GM12878 (cell line): ENCODE data around the gene EPHB1. TPM values are rescaled to one million over a fixed set of nuclear protein-coding genes. Genes with fewer than 3 reads are reported as not detected.

Experiments
- ATAC-seq: fragments of 200-7000 bp; cut with Tn5 transposase; 3 replicates; pipeline ENCODE4 v1.9.1; 2020; ENCODE audit warnings: mild to moderate bottlenecking, moderate library complexity
- BruUV-seq: library from RNA; stranded (reverse); fragments of 400-500 nt; replicated peaks from 2 replicates; lab custom pipeline; 2021; lab: Mats Ljungman, UMichigan
- CTCF ChIA-PET: fragments of 300-600 bp; sonication (Branson Sonifier 250); formaldehyde crosslinking; extraction: SDS; loops from one replicate; lab custom pipeline; 2021; ENCODE audit warnings: inconsistent platforms; lab: Yijun Ruan, JAX
- POLR2A ChIA-PET: fragments of 350-600 bp; formaldehyde crosslinking; extraction: SDS; loops from one replicate; lab custom pipeline; 2021; ENCODE audit warnings: inconsistent platforms; lab: Charles Lee
- RAD21 ChIA-PET: fragments of 300-600 bp; sonication (Branson Sonifier 250); formaldehyde crosslinking; loops from one replicate; lab custom pipeline; 2023; ENCODE audit warnings: antibody characterized with exemption; ENCODE audit not compliant: unreplicated experiment; lab: Charles Lee
- SMC1A ChIA-PET: fragments of 300-600 bp; sonication (Branson Sonifier 250); formaldehyde crosslinking; loops from one replicate; lab custom pipeline; 2023; ENCODE audit not compliant: unreplicated experiment, uncharacterized antibody; lab: Charles Lee
- DNase-seq: peaks from one replicate; pipeline ENCODE4 v3.0.0-alpha.2; 2011; ENCODE audit warnings: low read depth, low spot score
- FAIRE-seq: peaks from 3 replicates; lab custom pipeline; 2011; peaks lifted over from hg19 to GRCh38; lab: Jason Lieb, UNC
- H2AFZ ChIP-seq: 2 replicates; pipeline ENCODE4 v1.6.0; 2011; ENCODE audit warnings: low read depth, low read length, control low read depth; ENCODE audit not compliant: control insufficient read depth
- H3K27ac ChIP-seq: 2 replicates; pipeline ENCODE4 v1.5.1; 2011; ENCODE audit warnings: control low read depth; ENCODE audit not compliant: control insufficient read depth, insufficient read depth
- H3K27me3 ChIP-seq, 2 experiments: replicated peaks in 1 of 2; 2 replicates each; pipeline versions ENCODE4 v1.6.0 to v1.6.1; 2011; ENCODE audit warnings: low read length in 1 of 2; ENCODE audit not compliant: control insufficient read depth in 2 of 2, insufficient read depth in 2 of 2
- H3K36me3 ChIP-seq, 2 experiments: 2 replicates each; pipeline ENCODE4 v1.5.1; 2011; ENCODE audit warnings: low read length in 1 of 2; ENCODE audit not compliant: control insufficient read depth in 2 of 2, insufficient read depth in 2 of 2
- H3K4me1 ChIP-seq: 2 replicates; pipeline ENCODE4 v1.6.1; 2011; ENCODE audit warnings: mild to moderate bottlenecking, low read length, moderate library complexity, mixed read lengths; ENCODE audit not compliant: control insufficient read depth, insufficient read depth
- H3K4me2 ChIP-seq: 2 replicates; pipeline ENCODE4 v1.6.0; 2011; ENCODE audit warnings: control low read depth; ENCODE audit not compliant: control insufficient read depth, insufficient read depth
- H3K4me3 ChIP-seq: fragments of 200-600 bp; sonication (generic); 2 replicates; pipeline ENCODE4 v1.5.1; 2016
- H3K79me2 ChIP-seq: 2 replicates; pipeline ENCODE4 v1.6.0; 2011; ENCODE audit warnings: low read length; ENCODE audit not compliant: control insufficient read depth, insufficient read depth
- H3K9ac ChIP-seq: 2 replicates; pipeline ENCODE4 v1.8.0; 2011; ENCODE audit warnings: low read length, control low read depth, mixed read lengths; ENCODE audit not compliant: control insufficient read depth, insufficient read depth
- H3K9me3 ChIP-seq: replicated peaks from 3 replicates; pipeline ENCODE4 v1.5.1; 2011; ENCODE audit warnings: mild to moderate bottlenecking, low read length; ENCODE audit not compliant: control insufficient read depth, insufficient read depth
- H4K20me1 ChIP-seq: 2 replicates; pipeline ENCODE4 v1.6.0; 2011; ENCODE audit not compliant: control insufficient read depth, insufficient read depth
- CHD2 ChIP-seq: IDR thresholded peaks from 2 replicates; pipeline ENCODE4 v1.6.1; 2011; ENCODE audit warnings: low read depth, low read length, improper control_type of control experiment, borderline replicate concordance
- LARP7 ChIP-seq: fragments of 450-650 bp; IDR thresholded peaks from 2 replicates; pipeline ENCODE4 v1.6.1; 2017; ENCODE audit warnings: mild to moderate bottlenecking
- MXI1 ChIP-seq: fragments of 150-350 bp; IDR thresholded peaks from 2 replicates; pipeline ENCODE4 v1.6.1; 2011; ENCODE audit warnings: low read depth, mild to moderate bottlenecking, inconsistent platforms, low read length, improper control_type of control experiment
- NFYB ChIP-seq: IDR thresholded peaks from 2 replicates; pipeline ENCODE4 v1.6.1; 2011; ENCODE audit warnings: low read depth, mild to moderate bottlenecking, low read length, improper control_type of control experiment, moderate library complexity; ENCODE audit not compliant: insufficient read depth
- RBBP5 ChIP-seq: fragments of 200-600 bp; sonication (generic); conservative IDR thresholded peaks from 2 replicates; pipeline ENCODE4 v1.6.1; 2016
- TAF1 ChIP-seq: IDR thresholded peaks from 2 replicates; pipeline ENCODE4 v1.6.1; 2011; ENCODE audit warnings: mild to moderate bottlenecking, low read depth, low read length, borderline replicate concordance
- ZNF217 ChIP-seq: fragments of 450-650 bp; IDR thresholded peaks from 2 replicates; pipeline ENCODE4 v1.6.1; 2017; ENCODE audit warnings: antibody characterized with exemption, mild to moderate bottlenecking
- ZNF622 ChIP-seq: fragments of 450-650 bp; IDR thresholded peaks from 2 replicates; pipeline ENCODE4 v1.6.1; 2017; ENCODE audit warnings: mild to moderate bottlenecking, inconsistent platforms
- WGBS: methylation state at CpG from one replicate; pipeline ENCODE4 v1.1.6; 2016; ENCODE audit warnings: low lambda C conversion rate; ENCODE audit not compliant: insufficient replicate concordance, insufficient coverage; ENCODE audit errors: missing lambda C conversion rate; 5-methylcytosine and 5-hydroxymethylcytosine counted together
- in situ Hi-C: fragments of 300-500 bp; cut with MboI; formaldehyde crosslinking; loops from 9 replicates; pipeline ENCODE4 v1.14.3; 2018; ENCODE audit warnings: mixed read lengths
- intact Hi-C: fragments of 100-400 bp; cut with micrococcal nuclease; formaldehyde crosslinking; loops from one replicate; pipeline ENCODE4 v1.14.2; 2022; ENCODE audit not compliant: unreplicated experiment
- polyA plus RNA-seq, 11 experiments: library from polyadenylated mRNA; depleted of rRNA in 4 of 11; unstranded in 6 of 11; stranded (reverse) in 5 of 11; fragments of >200 nt; fragmentation: Nextera tagmentation in 4 of 11; fragmentation: Illumina TruSeq in 1 of 11; extraction: Ambion mirVana in 4 of 11; extraction: Trizol in 1 of 11; gene quantifications; 1 replicate in 1 of 11; 2 replicates in 10 of 11; pipeline versions ENCODE4 v1.2.1 to v1.2.3, GENCODE V29; 2011 to 2016; ENCODE audit warnings: inconsistent platforms in 2 of 11, missing spikeins in 2 of 11, low read depth in 1 of 11
- total RNA-seq, 4 experiments: library from RNA; depleted of rRNA in 3 of 4; stranded (reverse); fragments of >200 nt in 3 of 4; fragmentation: Illumina TruSeq in 1 of 4; extraction: Trizol in 1 of 4; gene quantifications; 2 replicates each; pipeline versions ENCODE4 v1.2.1 to v1.2.3, GENCODE V29; 2013 to 2021
- TF ChIP-seq, protein P1 (sequence below): IDR thresholded peaks from 2 replicates; pipeline ENCODE4 v1.6.1; 2011; ENCODE audit warnings: borderline replicate concordance, low read depth, mild to moderate bottlenecking, moderate library complexity, mixed read lengths, low read length; ENCODE audit not compliant: insufficient read depth; ENCODE audit errors: extremely low read length
- TF ChIP-seq, protein P2 (sequence below): IDR thresholded peaks from 2 replicates; pipeline ENCODE4 v1.6.1; 2012; ENCODE audit warnings: low read depth, low read length, improper control_type of control experiment
- TF ChIP-seq, protein P3 (sequence below): fragments of 450-650 bp; IDR thresholded peaks from 2 replicates; pipeline ENCODE4 v1.6.1; 2016; ENCODE audit warnings: mild to moderate bottlenecking

The EPHB1 gene
- total and polyA plus RNA-seq, 10 of the 15 experiments (the other 5 are each of a cell fraction or from before 2014, with no cell fraction given) = 0.33 to 23.8 (median 1.2) TPM

DNA sequence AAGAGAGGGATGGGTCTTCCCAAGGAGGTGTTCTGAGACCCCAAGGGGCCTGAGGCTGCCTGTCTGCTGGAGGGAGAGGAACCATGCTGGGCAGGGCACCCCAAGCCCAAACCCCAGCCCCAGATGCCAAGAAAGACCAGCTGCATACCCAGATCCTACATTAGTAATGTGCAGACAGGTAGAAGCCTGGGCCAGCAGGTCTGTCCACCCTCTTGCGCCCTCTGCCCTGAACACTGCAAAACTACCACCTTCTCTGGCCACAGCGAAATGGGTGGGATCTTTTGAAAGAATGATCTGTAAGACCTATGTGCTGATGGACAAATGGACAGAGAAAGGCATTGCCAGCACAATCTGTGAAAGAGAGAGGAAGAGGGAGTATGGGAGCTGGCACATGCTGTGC lies 283.2 kb downstream of the EPHB1 start:
- ChIA-PET RAD21 (interaction anchor here (0.9 kb wide), 1 partner anchor 284 kb away, joined by 3 read pairs; the partner anchor contains the start of gene EPHB1), POLR2A (no interaction called here), SMC1A (no interaction called here), CTCF (interaction anchor here (0.6 kb wide), 1 partner anchor 982 kb away, joined by 3 read pairs; no protein-coding TSS in a partner anchor)
- Histone ChIP-seq H3K9ac (no peak overlapping the region), H3K4me2 (no peak overlapping the region), H4K20me1 (no peaks in the 10 kb centered on the region), H3K27me3 (no peaks in the 10 kb centered on the region), H2AFZ (no peak overlapping the region), H3K4me1 (no peaks in the 10 kb centered on the region; the same call in 1 of the 2 replicates), H3K4me3 (no peak overlapping the region), H3K27ac (no peak overlapping the region), H3K36me3 (no peaks in the 10 kb centered on the region; a peak in 1 of 4 replicates), H3K79me2 (no peaks in the 10 kb centered on the region), H3K9me3 (no peaks in the 10 kb centered on the region)
- TF ChIP-seq MXI1 (no peak), RBBP5 (no peak), ZNF217 (no peak), TAF1 (no peak), NFYB (no peak), LARP7 (no peak), ZNF622 (no peak), CHD2 (no peak)
- TF ChIP-seq, protein P1, sequence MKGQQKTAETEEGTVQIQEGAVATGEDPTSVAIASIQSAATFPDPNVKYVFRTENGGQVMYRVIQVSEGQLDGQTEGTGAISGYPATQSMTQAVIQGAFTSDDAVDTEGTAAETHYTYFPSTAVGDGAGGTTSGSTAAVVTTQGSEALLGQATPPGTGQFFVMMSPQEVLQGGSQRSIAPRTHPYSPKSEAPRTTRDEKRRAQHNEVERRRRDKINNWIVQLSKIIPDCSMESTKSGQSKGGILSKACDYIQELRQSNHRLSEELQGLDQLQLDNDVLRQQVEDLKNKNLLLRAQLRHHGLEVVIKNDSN = no peak
- TF ChIP-seq, protein P2, sequence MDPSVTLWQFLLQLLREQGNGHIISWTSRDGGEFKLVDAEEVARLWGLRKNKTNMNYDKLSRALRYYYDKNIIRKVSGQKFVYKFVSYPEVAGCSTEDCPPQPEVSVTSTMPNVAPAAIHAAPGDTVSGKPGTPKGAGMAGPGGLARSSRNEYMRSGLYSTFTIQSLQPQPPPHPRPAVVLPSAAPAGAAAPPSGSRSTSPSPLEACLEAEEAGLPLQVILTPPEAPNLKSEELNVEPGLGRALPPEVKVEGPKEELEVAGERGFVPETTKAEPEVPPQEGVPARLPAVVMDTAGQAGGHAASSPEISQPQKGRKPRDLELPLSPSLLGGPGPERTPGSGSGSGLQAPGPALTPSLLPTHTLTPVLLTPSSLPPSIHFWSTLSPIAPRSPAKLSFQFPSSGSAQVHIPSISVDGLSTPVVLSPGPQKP = no peak
- TF ChIP-seq, protein P3, sequence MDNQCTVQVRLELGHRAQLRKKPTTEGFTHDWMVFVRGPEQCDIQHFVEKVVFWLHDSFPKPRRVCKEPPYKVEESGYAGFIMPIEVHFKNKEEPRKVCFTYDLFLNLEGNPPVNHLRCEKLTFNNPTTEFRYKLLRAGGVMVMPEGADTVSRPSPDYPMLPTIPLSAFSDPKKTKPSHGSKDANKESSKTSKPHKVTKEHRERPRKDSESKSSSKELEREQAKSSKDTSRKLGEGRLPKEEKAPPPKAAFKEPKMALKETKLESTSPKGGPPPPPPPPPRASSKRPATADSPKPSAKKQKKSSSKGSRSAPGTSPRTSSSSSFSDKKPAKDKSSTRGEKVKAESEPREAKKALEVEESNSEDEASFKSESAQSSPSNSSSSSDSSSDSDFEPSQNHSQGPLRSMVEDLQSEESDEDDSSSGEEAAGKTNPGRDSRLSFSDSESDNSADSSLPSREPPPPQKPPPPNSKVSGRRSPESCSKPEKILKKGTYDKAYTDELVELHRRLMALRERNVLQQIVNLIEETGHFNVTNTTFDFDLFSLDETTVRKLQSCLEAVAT = no peak
- no TSS peak for BruUV-seq
- no peak for ATAC-seq
- in situ Hi-C loops (no loop called here), intact Hi-C loops (no loop called here)
- no peak for DNase-seq
- 45% methylated on average over 2 of the region's 2 CpGs for whole genome bisulfite sequencing
- no peak for FAIRE-seq
